Astrocyte of the spinal cord (primary cell): ENCODE results near the gene OR10H1.
"Not testable (repeated sequence)": the region's sequence is repeated elsewhere in the genome, so short reads cannot be mapped to it uniquely, and the experiment has no call there.

ENCODE experiments used
- DNase-seq: peaks from one replicate; pipeline ENCODE4 v3.0.0; 2011; ENCODE audit warnings: low read depth, low spot score
- H3K4me3 ChIP-seq: 2 replicates; pipeline ENCODE4 v1.5.1; 2011; ENCODE audit warnings: low read depth, mild to moderate bottlenecking, low read length, moderate library complexity
- CTCF ChIP-seq: IDR thresholded peaks from 2 replicates; pipeline ENCODE4 v1.5.1; 2012; ENCODE audit warnings: low read depth, mild to moderate bottlenecking, low read length, inconsistent platforms
- in situ Hi-C: cut with HindIII; loops from 2 replicates; pipeline ENCODE4 v1.10.0; 2017; ENCODE audit warnings: low sequenced_read_pairs

OR10H1 gene

GRCh38 chr19:15790096-15790495, 25.4 kb downstream of the OR10H1 start:
- DNase-seq, result no peak
- in situ Hi-C loops, result no loop called here
- no peak overlapping the region for H3K4me3 ChIP-seq
- no peak for TF ChIP-seq CTCF

- TF ChIP-seq CTCF, result no peak
- in situ Hi-C loops, result no loop called here
These were observed 26.7 kb downstream of the OR10H1 start for GRCh38 chr19:15788594-15789270.

GRCh38 chr19:15787611-15788155, 27.8 kb downstream of the OR10H1 start, which contains the start of gene OR10H5:
TSS of gene OR10H5 (plus strand) at chr19:15787661. CDS start at chr19:15794049, 6,388 bp downstream.
- no peak within 1 kb of the TSS for H3K4me3 ChIP-seq
- in situ Hi-C loops, result no loop called here
- no peak for DNase-seq
- TF ChIP-seq CTCF, result no peak

More at GRCh38 chr19:15788594-15789270, 26.7 kb downstream of the OR10H1 start:
- no peak overlapping the region for H3K4me3 ChIP-seq
- no peak for DNase-seq

GRCh38 chr19:15782896-15783295, 32.6 kb downstream of the OR10H1 start:
- H3K4me3 ChIP-seq, DNase-seq, in situ Hi-C loops: not testable (repeated sequence)

GRCh38 chr19:15782211-15782610, 33.3 kb downstream of the OR10H1 start:
- no peak for DNase-seq
- in situ Hi-C loops, result no loop called here
- no peak overlapping the region for H3K4me3 ChIP-seq
- TF ChIP-seq CTCF, result no peak

GRCh38 chr19:15781661-15782060, 33.8 kb downstream of the OR10H1 start:
- no peak overlapping the region for H3K4me3 ChIP-seq
- no peak for TF ChIP-seq CTCF
- in situ Hi-C loops, result no loop called here
- no peak for DNase-seq

- in situ Hi-C loops, result no loop called here
- TF ChIP-seq CTCF, result no peak
- H3K4me3 ChIP-seq, result no peak overlapping the region
- DNase-seq, result no peak
These were observed 34.6 kb downstream of the OR10H1 start for GRCh38 chr19:15780610-15781418.
